ENCODE results near the gene GINS3. TPM values are rescaled to one million over a fixed set of nuclear protein-coding genes. Genes with fewer than 3 reads are reported as not detected.

GINS3 gene
- total RNA-seq, 1 donor from 2014 or later, result 1.8 TPM

DNA sequence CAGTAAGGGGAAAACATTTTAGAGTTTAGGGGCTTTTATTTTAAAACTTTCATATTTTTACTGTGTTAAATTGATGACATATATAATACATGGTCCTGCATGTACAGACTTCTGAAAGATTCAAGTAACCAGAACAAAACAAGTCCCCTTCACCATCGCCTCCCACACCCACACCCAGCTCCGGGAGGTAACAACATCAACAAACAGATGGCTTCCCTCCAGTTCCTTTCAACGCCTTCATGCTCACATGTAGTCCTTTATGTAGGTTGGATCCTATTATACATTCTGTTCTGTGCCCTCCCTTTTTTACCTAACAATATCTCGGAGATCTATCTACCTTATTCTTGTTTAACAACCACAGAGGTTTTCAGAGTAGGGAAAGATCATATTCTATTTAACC is 30.5 kb downstream of the GINS3 start:
- no peak for DNase-seq (ENCODE audit: low spot score)

DNA sequence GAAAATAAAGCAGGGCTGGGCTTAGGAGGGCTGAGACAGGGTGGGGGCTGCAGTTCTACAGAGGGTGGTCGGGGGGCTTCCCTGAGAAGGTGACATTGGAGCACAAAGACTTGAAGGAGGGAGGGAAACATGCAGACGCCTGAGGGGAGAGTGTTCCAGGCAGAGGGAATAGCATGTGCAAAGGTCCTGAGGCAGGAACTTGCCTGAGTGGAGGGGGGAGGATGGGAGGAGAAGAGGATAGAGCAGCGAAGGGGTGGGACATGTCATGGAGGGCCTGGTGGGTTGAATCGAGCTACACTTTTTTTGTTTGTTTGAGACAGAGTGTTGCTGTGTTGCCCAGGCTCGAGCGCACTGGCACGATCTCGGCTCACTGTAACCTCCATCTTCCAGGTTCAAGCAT is 33.0 kb downstream of the GINS3 start:
- no peak for DNase-seq (ENCODE audit: low spot score)

DNA sequence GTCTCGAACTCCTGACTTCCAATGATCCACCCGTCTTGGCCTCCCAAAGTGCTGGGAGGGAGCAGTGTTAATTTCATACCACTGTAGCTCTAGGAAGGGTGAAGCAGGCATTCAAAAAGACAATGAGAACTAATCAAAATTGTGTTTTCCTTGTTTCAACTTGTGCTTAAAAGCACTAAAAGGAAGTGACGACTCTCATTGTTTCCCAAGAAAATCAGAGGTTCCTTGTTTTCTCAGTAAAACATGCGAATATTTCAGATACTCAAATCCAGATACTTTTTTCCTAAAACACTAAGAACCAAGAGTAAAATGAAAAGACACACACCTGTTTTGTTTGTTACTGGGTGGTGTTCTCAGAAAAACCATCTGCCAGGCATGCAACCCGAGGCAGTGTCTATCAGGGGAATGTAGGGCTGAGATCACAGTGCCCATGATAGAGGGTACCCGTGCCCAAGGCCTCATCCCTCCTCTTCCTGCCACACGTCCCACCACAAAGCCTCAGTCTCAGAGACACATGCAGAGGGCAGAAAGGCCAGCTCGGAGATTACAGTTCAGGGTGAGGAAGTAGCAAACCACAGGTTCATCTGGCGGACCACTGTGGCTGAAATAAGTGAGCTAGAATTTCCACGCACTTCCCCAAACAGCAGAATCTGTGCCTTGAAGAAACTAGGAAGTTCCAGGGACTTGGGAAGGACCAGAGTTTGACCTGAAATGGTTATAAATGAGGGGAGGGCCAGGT is 33.7 kb downstream of the GINS3 start:
- no peak for DNase-seq (ENCODE audit: low spot score)

DNA sequence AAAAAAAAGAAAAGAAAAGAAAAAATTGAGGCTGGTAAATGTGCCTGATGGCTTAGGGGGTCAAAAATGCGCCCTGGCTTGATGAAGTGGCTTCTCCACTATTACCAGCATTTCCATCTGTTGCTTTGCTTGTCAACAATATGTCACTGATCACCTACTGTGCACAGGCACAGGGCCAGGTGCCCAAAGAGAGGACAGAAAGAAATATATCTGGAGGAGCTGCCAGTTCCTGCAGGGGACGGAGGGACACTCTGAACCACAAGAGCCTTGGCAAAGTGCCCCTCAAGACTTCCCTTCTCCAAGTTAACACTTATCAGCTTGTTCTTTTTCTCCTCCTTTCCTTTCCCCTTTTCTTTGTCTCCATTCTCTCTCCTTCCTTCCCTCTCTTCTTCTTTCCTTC is 34.7 kb downstream of the GINS3 start:
- DNase-seq (ENCODE audit: low spot score), result no peak

DNA sequence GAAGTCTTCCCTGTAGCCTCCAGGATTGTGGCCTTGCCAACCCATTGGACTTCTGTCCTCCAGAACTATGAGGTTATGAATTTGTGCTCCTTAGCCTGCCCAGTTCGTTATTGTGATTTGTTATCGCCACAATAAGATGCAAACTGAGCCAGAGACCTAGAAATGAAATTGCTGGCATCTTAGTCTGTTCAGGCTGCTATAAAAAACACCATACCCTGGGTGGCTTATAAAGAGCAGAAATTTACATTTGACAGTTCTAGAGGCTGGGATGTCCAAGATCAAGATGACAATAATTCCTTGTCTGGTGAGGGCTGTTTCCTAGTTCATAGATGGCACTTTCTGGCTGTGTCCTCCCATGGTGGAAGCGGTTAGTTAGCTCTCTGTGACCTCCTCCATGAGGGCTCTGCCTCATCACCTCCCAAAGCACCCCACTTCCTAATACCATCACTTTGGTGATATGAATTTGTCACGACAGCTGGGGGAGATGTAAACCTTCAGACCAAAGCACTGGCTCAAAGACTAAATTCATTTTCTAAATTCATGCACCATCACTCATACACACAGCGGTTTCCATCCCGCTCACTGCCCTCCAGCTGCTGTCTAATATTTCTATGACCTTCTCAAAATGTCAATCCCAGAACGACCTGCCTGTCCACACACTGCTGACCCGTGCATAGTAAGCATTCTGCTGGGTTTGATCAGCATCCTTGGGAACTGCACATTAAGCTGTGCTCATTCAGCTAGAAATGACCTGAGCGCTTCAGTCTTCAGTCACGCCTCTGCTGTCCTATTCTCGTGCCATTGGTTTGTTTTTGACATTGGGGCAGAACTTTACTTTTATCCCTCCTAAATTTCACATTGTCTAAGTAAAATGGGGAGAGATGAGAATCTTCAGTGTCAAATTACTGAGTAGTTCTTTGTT is 36.6 kb downstream of the GINS3 start:
- DNase-seq (ENCODE audit: low spot score), result no peak

DNA sequence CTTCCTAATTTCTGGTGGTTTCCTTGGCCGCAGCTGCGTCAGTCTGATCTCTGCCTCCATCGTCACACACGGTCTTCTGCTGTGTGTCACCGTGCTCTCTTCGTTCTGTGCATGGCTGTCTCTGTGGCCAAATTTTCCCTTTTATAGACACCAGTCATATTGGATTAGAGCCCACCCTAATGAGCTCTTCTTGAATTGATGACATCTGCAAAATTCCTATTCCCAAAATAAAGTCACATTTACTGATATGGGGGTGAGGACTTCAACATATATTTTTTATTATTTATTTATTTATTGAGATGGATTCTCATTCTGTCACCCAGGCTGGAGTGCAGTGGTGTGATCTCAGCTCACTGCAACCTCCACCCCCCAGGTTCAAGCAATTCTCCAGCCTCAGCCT is 38.4 kb downstream of the GINS3 start:
- DNase-seq (ENCODE audit: low spot score), result no peak

DNA sequence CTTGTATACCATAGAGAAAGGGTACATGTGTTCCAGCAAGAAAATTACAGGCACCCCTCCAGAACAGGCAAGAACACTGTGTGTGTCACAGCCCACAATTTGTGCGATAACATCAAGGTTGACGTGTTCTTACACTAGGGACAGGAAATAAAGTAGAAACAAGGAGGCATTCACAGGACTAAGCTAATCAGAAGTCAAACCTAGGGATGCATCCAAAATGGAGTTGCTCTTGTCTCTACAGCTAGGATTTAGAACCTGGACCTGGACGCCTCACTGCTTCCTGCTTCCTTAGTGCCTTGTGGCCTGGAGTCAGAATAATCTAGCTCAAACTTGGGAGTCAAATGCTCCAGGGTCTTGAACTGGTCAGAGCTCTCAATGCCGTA is 41.3 kb downstream of the GINS3 start:
- DNase-seq (ENCODE audit: low spot score), result no peak

DNA sequence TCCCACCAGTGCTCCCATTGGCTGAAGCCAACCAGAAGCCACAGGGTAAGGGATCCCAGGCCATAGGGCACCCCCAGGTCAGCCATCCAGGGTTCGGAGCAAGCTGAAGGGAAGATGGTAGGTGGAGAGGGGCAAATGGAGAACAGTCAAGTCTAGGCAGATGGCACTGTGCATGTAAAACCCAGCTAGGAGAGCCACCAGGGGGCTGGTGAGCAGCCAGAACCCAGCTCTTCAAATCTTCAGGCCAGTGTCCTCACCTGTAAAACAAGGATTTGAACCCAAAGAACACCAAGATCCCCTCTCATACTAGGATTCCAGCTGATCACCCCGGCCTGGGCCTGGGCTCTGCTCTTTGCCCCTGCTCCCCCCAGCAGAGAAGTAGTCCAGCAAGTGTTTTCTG is 43.5 kb downstream of the GINS3 start:
- DNase-seq (ENCODE audit: low spot score), result no peak

DNA sequence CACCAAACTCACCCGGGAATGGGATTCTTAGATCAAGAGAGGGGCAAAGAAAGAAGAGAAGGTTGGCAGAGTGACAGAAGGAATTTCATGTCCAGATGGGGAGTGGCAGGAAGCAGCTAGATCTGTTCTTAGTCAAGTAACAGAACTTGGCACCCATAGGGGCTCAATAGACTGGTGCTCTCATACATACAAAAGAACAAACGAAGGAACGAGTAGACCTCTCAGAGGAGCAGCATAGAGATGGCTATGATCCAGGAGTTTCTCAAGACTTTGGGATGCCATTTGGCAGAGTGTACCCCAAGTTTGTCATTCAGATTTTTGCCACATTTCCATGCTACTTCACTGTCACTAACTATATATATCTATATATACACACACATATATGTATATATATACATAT is 47.9 kb downstream of the GINS3 start:
- no peak for DNase-seq (ENCODE audit: low spot score)

DNA sequence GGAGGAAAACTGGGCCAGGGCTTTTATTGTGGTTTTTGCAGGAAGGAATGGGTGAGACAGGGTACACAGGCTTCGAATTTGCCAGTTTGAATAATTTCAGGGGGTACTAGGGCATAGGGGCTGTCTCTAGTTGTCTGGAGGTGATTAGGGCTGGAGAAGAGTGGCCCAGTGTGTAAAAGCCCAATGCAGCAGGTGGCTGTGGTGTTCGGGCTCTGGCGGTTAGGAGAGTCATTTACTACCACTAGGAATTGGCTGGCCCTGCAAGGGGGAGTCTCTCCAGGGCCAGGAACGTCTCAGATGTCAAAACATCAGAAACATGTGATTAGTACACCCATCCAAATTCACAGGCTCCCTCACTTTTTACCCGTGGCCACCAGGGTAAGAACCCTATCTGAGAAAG is 50.3 kb downstream of the GINS3 start:
- DNase-seq (ENCODE audit: low spot score), result no peak

DNA sequence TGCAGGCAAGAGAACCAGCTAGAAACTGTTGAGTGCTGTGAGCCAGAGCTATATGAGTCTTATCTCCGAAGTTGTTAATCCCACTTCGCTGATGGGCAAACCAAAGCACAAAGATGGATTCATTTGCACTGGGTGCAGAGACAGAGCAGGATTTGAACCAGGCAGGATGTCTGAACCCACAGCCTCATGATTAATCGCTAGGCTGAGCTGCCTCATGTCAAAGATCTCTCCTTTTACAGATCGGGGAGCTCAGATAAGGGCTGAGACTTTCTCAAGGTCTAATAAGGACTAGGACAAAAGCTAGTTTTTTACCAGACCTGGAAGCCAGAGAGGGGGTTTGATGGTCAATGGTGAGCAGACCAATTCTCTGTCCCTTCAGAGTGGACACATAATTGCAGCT is 51.5 kb downstream of the GINS3 start:
- DNase-seq (ENCODE audit: low spot score), result no peak

DNA sequence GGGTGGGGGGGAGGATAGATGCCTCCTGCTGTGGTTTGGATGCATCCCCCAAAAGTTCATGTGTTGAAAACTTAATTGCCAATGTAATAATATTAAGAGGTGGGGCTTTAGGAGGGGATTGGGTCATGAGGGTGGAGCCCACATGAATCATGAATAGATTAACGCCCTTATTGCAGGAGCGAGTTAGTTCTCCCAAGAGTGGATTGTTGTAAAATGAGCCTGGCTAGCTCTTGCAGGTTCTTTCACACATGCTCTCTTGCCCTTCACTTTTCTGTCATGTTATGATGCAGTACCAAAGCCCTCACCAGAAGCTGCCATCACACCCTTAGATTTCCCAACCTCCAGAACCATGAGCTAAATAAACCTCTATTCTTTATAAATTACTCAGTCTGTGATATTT is 52.0 kb downstream of the GINS3 start:
- no peak for DNase-seq (ENCODE audit: low spot score)

DNA sequence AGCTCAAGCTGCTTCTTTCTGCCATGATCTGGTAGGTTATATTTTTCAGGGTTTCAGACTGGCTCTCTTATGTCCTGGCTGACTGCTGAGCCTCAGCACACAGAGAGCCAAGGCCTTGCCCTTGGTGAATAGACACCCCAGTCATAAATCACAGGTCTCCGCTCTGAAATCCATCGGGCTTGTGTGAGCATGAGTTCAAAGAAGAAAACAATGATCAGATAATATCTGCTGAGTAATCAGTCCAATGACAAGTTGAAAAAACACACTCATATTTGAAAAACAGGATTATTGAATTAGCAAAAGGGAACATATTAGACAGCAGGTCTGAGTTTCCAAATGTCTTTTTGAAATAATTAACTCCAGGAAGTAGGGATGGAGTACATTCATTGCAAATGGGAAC is 56.6 kb downstream of the GINS3 start:
- DNase-seq (ENCODE audit: low spot score), result no peak

DNA sequence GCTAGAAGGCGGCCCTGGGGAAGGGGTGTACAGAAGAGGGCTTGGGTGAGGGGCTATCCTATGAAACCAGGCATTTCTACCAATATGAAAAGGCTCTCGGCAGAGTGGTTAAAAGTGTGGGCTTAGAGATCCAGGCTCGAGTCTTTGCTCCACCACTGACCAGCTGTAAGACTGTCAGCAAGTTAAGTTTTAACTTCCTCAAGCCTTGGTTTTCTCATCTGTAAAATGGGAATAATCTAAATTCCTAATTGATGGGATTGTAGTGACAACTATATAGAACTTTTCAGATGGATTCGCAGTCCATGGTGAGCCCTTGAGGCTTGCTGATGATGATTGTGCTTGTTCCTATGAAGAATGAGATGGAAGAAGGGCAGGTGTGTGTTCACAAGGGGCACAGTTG is 57.0 kb downstream of the GINS3 start:
- DNase-seq (ENCODE audit: low spot score), result no peak

DNA sequence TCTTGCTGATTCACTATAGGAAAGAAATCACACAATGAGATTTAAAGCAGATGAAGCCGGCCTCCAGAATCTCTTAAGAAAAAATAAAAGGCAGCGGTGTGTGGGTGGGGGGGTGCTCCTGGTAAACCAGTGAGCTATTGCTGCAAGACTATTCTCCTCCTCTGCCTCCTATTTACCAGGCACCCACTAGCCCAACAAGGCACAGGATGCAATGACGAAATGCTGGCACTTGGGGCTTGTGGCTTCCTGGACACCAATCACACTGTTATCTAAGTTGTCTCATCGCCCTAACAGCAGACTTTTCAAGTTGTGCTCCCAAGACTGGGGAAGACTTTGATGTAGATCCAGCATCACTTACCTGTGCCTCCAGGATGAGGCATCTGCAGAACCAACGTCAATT is 57.5 kb downstream of the GINS3 start:
- DNase-seq (ENCODE audit: low spot score), result no peak

DNA sequence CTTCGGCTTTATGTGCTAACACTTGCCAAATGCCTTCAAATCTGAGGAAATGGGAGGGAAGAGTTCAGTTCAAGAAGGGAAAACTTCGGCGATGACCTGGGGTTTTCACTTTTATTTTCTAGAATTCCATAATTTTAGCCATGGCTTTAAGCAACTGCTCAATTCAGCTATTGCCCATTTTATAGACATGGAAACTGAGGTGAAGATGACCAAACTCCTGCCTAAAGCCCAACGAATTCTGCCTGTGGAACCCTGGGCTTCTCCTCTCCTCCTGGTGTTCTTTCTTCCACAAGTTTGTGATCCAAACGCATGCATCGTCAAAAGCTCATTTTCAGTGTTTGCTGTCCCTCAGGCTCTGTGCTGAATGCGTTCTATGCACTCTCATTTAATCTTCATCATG is 58.3 kb downstream of the GINS3 start:
- DNase-seq (ENCODE audit: low spot score), result no peak

DNA sequence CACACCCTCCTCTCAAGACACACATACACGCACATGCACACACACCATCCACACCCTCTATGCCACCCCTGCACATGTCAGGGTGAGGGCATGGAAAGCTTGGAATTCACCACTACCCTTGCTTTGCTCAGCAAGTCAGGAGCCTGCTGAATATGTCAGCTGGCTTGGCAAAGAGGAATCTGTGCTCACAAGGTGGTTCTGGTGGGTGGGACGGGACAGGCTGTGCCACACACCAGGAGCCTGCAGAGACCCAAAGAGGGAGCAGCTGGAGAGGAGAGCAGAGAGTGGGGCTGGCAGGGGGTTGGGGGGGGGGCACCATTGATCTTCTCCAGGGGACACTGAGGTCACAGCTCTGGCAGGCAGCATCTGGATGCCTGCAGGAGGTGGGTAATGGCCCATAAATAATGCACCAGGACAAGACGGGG is 59.0 kb downstream of the GINS3 start:
- no peak for DNase-seq (ENCODE audit: low spot score)

DNA sequence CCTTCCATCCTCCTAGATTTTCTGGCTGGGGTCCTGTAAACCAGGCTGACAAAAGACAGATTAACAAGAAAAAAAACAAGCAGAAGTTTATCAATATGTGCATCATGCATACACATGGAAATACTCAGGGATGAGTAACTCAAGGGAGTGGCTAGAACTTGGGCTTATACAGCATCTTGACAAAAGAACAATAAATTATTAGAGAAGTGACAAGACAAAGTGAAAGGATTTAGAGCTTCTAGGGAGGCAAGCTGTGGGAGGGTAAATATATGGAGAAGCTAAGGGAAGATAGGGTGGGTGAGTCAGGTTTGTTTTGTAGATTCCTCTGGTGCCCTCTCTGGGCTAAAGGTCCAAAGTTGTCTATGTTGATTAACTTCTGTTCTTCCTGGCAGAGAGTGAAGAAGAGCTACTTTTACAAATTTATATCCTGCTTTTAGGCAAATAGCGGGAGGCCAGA is 59.7 kb downstream of the GINS3 start:
- no peak for DNase-seq (ENCODE audit: low spot score)

DNA sequence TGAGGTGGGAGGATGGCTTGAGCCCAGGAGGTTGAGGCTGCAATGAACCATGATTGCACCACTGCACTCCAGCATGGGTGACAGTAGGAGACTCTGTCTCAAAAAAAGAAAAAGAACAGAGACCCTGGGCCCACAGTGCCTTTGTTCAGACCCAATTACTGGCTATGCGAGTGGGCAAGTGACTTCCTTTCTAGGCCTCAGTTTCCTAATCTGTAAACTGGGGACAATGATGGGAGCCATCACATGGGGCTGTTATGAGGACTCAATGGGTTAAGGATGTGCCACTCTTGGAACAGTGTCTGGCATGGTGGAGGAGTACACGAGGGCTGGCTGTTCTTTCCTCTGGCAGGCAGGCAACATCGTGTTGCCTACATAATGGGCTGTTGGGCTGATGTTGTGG is 60.4 kb downstream of the GINS3 start:
- no peak for DNase-seq (ENCODE audit: low spot score)

DNA sequence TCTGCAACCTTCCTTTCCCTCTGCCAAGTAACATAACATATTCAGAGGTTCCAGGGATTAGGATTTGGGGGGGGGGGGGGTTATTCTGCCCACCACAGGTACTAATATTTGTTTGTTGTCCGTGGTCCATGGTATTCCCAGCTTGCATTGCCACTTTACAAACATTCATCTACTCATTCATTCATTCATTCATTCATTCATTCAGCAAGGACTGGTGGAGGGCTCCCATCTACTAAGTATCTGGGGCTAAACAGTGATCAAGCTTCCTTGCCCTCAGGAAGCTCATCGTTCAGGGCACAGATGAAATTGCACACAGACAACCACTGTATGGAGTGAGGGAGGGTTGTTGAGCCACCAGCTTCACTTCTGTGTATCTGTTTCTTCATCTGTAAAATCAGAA is 61.9 kb downstream of the GINS3 start:
- no peak for DNase-seq (ENCODE audit: low spot score)

DNA sequence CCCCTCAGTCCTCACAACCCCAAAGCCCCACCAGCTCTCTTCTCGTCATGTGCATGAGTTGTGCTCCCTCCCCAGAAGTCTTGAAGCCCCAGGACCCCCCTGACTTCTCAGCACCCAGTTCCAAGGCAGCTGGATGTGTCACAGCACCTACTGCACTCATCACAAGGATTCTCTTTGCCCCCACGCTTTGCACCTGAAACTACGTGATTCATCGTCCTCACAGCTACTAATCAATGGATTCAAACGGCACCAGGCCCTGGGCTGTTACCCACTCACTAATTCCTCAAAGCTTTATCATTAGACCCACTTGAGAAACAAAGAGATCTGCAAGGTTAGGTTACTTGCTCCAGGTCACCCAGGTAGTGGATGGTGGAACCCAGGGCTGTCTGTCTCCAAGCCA is 62.6 kb downstream of the GINS3 start:
- no peak for DNase-seq (ENCODE audit: low spot score)

Data from mesenteric fat pad (tissue), 1 donor.